SJCRH30 (cell line): ENCODE data around the gene CENPT. TPM values are rescaled to one million over a fixed set of nuclear protein-coding genes. Genes with fewer than 3 reads are reported as not detected.

Experiments
- DNase-seq, 2 experiments: peaks; one replicate each; pipeline ENCODE4 v3.0.0-alpha.2; 2015 to 2020
- H3K27ac ChIP-seq: fragments of 250-450 bp; sonication (Bioruptor Pico); 2 replicates; pipeline ENCODE4 v1.5.1; 2020; ENCODE audit warnings: mild to moderate bottlenecking, moderate library complexity
- H3K27me3 ChIP-seq: fragments of 250-450 bp; sonication (Bioruptor Pico); 2 replicates; pipeline ENCODE4 v1.5.1; 2020; ENCODE audit warnings: mild to moderate bottlenecking, moderate library complexity
- H3K36me3 ChIP-seq: fragments of 250-450 bp; sonication (Bioruptor Pico); 2 replicates; pipeline ENCODE4 v1.5.1; 2020; ENCODE audit warnings: mild to moderate bottlenecking, moderate library complexity
- H3K4me1 ChIP-seq: fragments of 250-450 bp; sonication (Bioruptor Pico); 2 replicates; pipeline ENCODE4 v1.5.1; 2020; ENCODE audit warnings: mild to moderate bottlenecking, moderate library complexity
- H3K4me3 ChIP-seq: fragments of 250-450 bp; sonication (Bioruptor Pico); 2 replicates; pipeline ENCODE4 v1.5.1; 2020; ENCODE audit warnings: mild to moderate bottlenecking, moderate library complexity
- H3K9me3 ChIP-seq: fragments of 250-450 bp; sonication (Bioruptor Pico); replicated peaks from 2 replicates; pipeline ENCODE4 v1.5.1; 2020; ENCODE audit warnings: mild to moderate bottlenecking, moderate library complexity
- total RNA-seq: library from RNA; depleted of rRNA; stranded (reverse); fragments of >200 nt; shearing (Covaris generic); gene quantifications from 2 replicates; pipeline ENCODE4 v1.2.3, GENCODE V29; 2014

The CENPT gene
- total RNA-seq, 1 experiment from 2014 or later, result 18.8 TPM

DNA sequence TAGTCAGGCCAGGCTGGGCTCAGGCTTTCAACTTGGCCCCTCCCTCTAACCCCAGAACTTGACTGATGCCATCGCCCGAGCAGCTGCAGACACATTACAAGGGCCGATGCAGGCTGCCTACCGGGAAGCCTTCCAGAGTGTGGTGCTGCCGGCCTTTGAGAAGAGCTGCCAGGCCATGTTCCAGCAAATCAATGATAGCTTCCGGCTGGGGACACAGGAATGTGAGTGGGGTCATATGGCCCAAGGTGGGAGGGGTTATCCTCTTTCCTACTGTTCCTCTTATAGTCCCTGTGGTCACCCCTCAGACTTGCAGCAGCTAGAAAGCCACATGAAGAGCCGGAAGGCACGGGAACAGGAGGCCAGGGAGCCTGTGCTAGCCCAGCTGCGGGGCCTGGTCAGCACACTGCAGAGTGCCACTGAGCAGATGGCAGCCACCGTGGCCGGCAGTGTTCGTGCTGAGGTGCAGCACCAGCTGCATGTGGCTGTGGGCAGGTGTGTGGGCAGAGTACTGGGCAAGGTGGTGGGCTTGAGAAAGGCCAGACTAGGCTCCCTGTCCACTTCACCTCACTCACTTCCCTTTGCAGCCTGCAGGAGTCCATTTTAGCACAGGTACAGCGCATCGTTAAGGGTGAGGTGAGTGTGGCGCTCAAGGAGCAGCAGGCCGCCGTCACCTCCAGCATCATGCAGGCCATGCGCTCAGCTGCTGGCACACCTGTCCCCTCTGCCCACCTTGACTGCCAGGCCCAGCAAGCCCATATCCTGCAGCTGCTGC lies 35.1 kb upstream of the CENPT start:
- H3K36me3 ChIP-seq, result peaks cover 17% of the 10 kb centered on the region
- H3K27me3 ChIP-seq, result no peaks in the 10 kb centered on the region
- peak; percentile 49 to 60 for DNase-seq
- H3K4me3 ChIP-seq, result no peak overlapping the region
- H3K27ac ChIP-seq, result peak overlapping the region; percentile 91
- H3K4me1 ChIP-seq, result peaks cover 4% of the 10 kb centered on the region; the same call in 1 of the 2 replicates
- H3K9me3 ChIP-seq, result no peaks in the 10 kb centered on the region

DNA sequence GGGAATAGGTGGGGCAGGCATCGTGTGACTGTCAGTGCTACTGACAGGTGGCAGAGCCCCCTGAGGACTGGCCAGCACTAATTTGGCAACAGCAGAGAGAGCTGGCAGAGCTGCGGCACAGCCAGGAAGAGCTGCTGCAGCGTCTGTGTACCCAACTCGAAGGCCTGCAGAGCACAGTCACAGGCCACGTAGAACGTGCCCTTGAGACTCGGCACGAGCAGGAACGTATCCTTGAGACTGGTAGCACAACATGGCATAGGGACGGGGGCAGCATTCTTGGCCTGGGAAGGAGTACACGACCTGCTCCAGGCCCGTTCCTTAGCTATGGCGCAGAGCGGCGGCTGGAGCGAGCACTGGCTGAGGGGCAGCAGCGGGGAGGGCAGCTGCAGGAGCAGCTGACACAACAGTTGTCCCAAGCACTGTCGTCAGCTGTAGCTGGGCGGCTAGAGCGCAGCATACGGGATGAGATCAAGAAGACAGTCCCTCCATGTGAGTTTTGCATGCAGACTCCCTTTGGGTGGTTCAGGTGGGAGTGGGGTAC lies 34.2 kb upstream of the CENPT start:
- Histone ChIP-seq H3K9me3 (no peaks in the 10 kb centered on the region), H3K36me3 (peaks cover 17% of the 10 kb centered on the region), H3K27ac (peak overlapping the region; percentile 91), H3K27me3 (no peaks in the 10 kb centered on the region), H3K4me1 (peaks cover 4% of the 10 kb centered on the region; the same call in 1 of the 2 replicates), H3K4me3 (no peak overlapping the region)
- peak; percentile 33 to 46 for DNase-seq

DNA sequence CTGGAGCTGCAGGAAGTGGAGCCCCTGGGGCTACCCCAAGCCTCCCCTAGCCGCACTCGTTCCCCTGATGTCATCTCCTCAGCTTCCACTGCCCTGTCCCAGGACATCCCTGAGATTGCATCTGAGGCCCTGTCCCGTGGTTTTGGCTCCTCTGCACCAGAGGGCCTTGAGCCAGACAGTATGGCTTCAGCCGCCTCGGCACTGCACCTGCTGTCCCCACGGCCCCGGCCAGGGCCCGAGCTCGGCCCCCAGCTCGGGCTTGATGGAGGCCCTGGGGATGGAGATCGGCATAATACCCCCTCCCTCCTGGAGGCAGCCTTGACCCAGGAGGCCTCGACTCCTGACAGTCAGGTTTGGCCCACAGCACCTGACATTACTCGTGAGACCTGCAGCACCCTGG lies 33.1 kb upstream of the CENPT start:
- no peak overlapping the region for H3K4me3 ChIP-seq
- H3K27me3 ChIP-seq, result no peaks in the 10 kb centered on the region
- H3K9me3 ChIP-seq, result no peaks in the 10 kb centered on the region
- peaks cover 4% of the 10 kb centered on the region; the same call in 1 of the 2 replicates for H3K4me1 ChIP-seq
- DNase-seq, result no peak
- H3K36me3 ChIP-seq, result peaks cover 17% of the 10 kb centered on the region
- no peak overlapping the region for H3K27ac ChIP-seq

DNA sequence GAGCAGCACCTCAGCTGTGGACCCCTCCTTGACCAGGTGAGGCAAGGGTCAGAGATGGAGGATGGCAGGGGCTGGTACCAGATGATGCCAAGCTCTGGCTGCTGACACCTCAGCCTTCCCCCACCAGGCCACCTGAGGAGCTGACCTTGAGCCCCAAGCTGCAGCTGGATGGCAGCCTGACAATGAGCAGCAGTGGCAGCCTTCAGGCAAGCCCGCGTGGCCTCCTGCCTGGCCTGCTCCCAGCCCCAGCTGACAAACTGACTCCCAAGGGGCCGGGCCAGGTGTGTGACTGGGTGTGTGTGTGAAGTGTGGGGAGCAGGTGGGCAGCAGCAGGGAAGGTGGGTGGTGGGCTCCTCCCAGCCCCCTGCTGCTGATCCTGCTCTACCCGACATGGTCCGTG lies 32.4 kb upstream of the CENPT start:
- DNase-seq, result no peak
- Histone ChIP-seq H3K27ac (no peak overlapping the region), H3K9me3 (no peaks in the 10 kb centered on the region), H3K4me1 (peaks cover 4% of the 10 kb centered on the region; the same call in 1 of the 2 replicates), H3K36me3 (peaks cover 17% of the 10 kb centered on the region), H3K4me3 (no peak overlapping the region), H3K27me3 (no peaks in the 10 kb centered on the region)

DNA sequence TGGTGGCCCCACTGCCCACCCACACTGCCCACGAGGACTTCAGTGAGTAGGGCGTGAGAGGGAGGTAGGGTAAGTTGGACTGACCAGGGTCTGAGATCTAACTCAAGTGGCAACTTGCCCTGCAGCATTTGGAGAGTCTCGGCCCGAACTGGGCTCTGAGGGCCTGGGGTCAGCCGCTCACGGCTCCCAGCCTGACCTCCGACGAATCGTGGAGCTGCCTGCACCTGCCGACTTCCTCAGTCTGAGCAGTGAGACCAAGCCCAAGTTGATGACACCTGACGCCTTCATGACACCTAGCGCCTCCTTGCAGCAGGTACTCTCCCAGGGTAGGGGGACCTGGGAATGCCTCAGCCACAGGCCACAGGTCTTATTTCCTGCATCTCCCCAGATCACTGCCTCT lies 32.0 kb upstream of the CENPT start:
- Histone ChIP-seq H3K9me3 (no peaks in the 10 kb centered on the region), H3K36me3 (peaks cover 17% of the 10 kb centered on the region), H3K4me1 (peaks cover 4% of the 10 kb centered on the region; the same call in 1 of the 2 replicates), H3K27me3 (no peaks in the 10 kb centered on the region), H3K4me3 (no peak overlapping the region), H3K27ac (no peak overlapping the region)
- no peak for DNase-seq

DNA sequence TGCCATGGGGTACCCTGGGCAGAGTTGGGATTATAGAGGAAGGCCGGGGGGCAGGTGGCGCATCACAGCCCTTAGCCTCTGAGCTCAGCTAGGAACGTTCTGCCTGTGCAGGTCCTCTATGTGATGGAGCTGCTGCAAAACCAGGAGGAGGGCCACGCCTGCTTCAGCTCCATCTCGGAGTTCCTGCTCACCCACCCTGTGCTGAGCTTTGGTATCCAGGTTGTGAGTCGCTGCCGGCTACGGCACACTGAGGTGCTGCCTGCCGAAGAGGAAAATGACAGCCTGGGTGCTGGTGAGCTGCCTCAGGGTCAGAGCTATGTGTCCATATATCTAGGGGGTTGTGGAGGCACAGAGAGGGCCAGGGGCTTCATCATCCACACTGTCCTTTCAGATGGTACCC lies 31.4 kb upstream of the CENPT start:
- no peak for DNase-seq
- Histone ChIP-seq H3K4me1 (peaks cover 4% of the 10 kb centered on the region; the same call in 1 of the 2 replicates), H3K9me3 (no peaks in the 10 kb centered on the region), H3K27ac (no peak overlapping the region), H3K4me3 (no peak overlapping the region), H3K36me3 (peaks cover 14% of the 10 kb centered on the region), H3K27me3 (no peaks in the 10 kb centered on the region)

DNA sequence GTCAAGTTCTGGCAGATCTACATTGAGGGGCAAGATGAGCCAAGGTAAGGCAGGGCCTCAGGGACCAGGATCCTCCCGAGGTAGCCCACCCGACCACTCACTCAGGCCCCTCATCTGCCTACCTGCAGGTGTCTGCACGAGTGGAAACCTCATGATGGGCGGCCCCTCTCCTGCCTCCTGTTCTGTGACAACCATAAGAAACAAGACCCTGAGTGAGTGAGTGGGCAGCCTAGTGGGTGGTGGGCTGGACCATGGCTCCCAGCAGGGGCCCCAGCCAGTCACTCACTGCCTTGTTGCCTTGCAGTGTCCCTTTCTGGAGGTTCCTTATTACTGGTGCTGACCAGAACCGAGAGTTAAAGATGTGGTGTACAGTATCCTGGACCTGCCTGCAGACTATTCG lies 30.7 kb upstream of the CENPT start:
- H3K9me3 ChIP-seq, result no peaks in the 10 kb centered on the region
- no peak for DNase-seq
- peaks cover 4% of the 10 kb centered on the region; the same call in 1 of the 2 replicates for H3K4me1 ChIP-seq
- peaks cover 10% of the 10 kb centered on the region; the same call in 1 of the 2 replicates for H3K36me3 ChIP-seq
- H3K4me3 ChIP-seq, result no peak overlapping the region
- H3K27ac ChIP-seq, result no peak overlapping the region
- H3K27me3 ChIP-seq, result no peaks in the 10 kb centered on the region

DNA sequence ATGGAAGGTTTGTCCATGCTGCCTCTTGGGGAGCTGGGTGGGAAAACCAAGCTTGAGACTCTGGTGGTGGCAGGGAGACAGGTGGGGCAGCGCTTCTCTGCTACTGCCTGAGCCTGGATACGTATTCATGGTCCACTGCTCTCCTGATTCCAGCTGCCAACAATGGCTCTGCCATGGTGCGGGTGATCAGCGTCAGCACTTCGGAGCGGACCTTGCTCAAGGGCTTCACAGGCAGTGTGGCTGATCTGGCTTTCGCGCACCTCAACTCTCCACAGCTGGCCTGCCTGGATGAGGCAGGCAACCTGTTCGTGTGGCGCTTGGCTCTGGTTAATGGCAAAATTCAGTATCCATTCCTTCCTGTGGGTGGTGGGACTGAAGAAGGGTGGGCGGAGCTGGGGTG lies 29.6 kb upstream of the CENPT start:
- Histone ChIP-seq H3K36me3 (peaks cover 9% of the 10 kb centered on the region; the same call in 1 of the 2 replicates), H3K9me3 (no peaks in the 10 kb centered on the region), H3K4me3 (no peak overlapping the region), H3K27ac (no peak overlapping the region), H3K27me3 (no peaks in the 10 kb centered on the region), H3K4me1 (peaks cover 2% of the 10 kb centered on the region; the same call in 1 of the 2 replicates)
- no peak for DNase-seq

DNA sequence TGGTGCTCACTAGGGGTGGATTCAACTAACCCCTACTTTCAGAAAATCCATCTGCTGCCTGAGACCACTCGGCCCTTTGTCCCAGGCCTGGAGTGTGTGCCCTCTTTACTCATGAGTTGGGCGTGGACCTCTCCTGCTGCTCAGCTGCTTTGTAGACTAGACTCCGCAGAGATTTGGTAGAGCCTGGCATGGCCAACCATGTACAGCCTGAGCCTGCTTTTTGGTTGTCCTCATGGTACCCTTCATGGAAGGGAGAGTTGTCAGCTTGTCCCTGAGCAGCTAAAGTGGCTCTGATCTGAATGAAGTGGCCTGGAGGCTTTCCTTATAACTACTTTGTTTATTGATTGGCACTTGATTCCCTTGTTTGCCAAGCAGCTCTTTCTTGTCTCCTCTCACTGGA lies 26.9 kb upstream of the CENPT start:
- no peak overlapping the region for H3K27ac ChIP-seq
- H3K27me3 ChIP-seq, result no peaks in the 10 kb centered on the region
- H3K4me1 ChIP-seq, result no peaks in the 10 kb centered on the region
- no peak overlapping the region for H3K4me3 ChIP-seq
- no peaks in the 10 kb centered on the region for H3K9me3 ChIP-seq
- H3K36me3 ChIP-seq, result peaks cover 7% of the 10 kb centered on the region
- no peak for DNase-seq

DNA sequence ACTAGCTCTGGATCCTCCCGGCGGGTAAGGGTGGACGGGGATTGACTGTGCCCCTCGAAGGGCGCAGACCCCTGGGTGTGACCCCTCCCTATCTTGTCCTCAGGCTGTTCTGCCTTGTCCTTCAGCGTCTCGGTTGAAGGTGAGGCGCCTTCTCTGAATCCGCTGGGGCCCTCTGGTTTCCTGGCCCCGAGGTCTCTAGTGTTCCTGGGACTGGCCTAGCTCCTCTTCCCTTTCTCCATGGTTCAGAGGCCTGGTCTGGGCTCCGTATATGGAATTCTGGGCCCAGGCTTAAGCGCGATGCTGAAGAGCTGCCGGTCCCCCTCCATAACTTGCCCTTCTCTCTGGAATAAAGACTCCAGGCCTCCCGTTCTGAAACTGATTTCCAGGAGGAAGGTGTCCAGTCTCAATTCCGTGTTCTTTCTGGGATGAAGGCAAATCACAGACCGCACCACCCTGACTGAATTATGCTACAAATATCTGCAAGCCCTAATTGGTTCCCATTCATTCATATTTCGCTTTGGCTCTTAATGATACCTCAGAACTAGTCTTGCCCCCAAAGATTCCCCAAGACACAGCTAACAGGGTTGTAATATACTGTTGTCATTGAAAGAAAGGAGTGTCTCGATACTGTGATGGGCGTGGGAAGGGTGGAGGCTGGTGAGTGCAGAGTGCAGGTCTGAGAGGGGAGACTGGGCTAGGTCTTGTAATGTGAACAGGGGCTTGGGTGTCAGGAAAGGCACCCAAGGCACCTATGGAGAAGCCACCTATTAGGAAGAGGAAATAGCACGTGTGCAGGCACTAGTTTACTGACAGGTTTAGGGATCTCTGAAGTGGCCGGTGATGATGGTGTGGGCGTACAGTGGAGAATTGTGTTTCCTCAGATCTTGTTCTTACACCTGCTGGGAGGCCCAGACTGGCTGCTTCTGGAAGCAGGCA lies 26.2 kb upstream of the CENPT start:
- Histone ChIP-seq H3K27ac (peak overlapping the region; percentile 55), H3K27me3 (no peaks in the 10 kb centered on the region), H3K9me3 (no peaks in the 10 kb centered on the region), H3K36me3 (peaks cover 7% of the 10 kb centered on the region), H3K4me1 (no peaks in the 10 kb centered on the region), H3K4me3 (peak overlapping the region; percentile 97)
- no peak for DNase-seq

DNA sequence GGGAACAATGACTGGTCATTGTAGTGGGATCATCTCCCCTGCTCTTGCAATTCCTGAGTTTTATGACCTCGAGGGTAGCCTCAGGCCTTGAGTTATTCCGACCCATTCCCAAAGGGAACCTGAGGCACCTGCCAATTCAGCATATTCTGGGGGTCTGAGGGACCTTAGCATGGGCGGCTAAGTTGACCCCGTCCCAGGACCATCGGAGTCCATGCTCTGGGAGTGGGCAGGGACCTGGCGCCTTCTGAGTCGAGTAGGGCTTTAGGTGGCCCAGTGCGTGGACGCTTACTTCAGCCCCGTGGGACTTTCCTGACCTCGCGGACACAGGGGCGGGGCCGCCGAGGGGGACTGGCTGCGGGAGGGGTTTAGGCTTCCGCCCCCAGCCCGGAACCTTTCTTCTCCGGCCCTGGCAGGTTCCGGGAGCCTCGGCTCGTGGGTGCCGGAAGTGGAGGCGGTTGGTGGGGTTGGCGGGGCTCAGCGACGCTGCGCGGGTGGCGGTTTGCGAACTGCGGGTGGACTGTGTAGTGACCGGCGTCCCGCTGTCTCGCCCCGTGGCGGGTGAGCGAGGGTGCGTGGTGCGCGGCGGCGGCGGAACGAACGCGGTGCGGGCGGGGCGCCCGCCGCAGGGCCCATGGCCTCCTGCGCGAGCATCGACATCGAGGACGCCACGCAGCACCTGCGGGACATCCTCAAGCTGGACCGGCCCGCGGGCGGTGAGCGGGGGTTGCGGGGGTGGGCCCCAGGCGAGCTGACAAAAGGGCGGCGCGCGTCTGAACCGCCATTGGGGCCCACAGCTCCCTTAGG lies 25.3 kb upstream of the CENPT start, which contains the start of gene EDC4:
TSS of gene EDC4 (plus strand) at position 422 of the 804 bp plus-strand sequence. CDS start at position 632, 210 bp downstream.
- Histone ChIP-seq H3K27ac (peak within 1 kb of the TSS; percentile 55), H3K4me3 (peak within 1 kb of the TSS; percentile 97), H3K9me3 (no peaks in the 10 kb centered on the region), H3K4me1 (no peaks in the 10 kb centered on the region), H3K27me3 (no peaks in the 10 kb centered on the region), H3K36me3 (peaks cover 4% of the 10 kb centered on the region)
- DNase-seq, result peak; percentile 72 to 77

DNA sequence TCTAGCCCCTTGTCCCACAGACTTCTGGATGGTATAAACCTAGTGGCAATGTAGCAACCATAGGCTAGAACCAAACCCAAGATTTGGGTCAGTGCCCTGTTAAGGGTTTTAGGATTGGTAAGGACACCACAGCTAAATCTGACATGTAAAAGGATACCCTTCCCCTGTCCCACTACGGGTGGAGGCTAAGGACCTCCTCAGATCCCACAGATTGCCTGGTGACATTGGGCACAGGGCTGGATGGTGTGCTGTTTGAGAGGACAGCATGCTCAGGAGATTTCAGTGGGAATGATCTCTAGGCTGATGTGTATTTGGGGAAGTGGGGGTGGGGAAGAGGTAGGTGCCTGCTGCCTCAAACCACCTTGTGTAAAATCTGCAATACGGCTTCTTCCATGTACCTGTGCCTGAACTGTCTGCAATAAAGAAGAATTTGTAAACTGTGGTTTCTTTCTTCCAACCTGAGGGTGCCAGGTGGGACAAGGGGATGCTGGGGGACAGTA lies 24.7 kb upstream of the CENPT start:
- peak overlapping the region; percentile 97; the same call in 1 of the 2 replicates for H3K4me3 ChIP-seq
- no peaks in the 10 kb centered on the region for H3K27me3 ChIP-seq
- peaks cover 4% of the 10 kb centered on the region for H3K36me3 ChIP-seq
- no peaks in the 10 kb centered on the region for H3K9me3 ChIP-seq
- no peak for DNase-seq
- H3K27ac ChIP-seq, result no peak overlapping the region
- H3K4me1 ChIP-seq, result no peaks in the 10 kb centered on the region

DNA sequence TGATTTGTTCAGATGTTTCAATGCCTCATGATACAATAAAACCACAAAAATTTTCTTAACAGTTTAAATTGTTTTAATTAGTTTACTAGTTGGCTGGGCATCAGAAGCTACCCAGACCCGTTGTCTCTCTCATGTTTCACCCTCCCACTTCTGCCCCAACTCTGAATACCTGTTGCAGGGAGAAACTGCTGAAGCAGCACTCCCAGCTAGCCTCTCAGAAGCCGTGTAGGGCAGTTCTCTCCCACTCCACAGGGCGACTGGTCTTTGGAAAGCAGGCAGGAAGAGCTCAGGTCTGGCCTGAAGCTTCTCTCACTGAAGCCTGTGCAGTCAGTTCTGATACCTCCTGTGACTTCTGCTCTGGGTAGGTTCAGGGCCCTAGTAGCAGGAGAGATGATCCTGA lies 23.8 kb upstream of the CENPT start:
- H3K36me3 ChIP-seq, result peaks cover 4% of the 10 kb centered on the region
- H3K27me3 ChIP-seq, result no peaks in the 10 kb centered on the region
- no peak for DNase-seq
- no peaks in the 10 kb centered on the region for H3K4me1 ChIP-seq
- no peak overlapping the region for H3K27ac ChIP-seq
- no peak overlapping the region for H3K4me3 ChIP-seq
- no peaks in the 10 kb centered on the region for H3K9me3 ChIP-seq

DNA sequence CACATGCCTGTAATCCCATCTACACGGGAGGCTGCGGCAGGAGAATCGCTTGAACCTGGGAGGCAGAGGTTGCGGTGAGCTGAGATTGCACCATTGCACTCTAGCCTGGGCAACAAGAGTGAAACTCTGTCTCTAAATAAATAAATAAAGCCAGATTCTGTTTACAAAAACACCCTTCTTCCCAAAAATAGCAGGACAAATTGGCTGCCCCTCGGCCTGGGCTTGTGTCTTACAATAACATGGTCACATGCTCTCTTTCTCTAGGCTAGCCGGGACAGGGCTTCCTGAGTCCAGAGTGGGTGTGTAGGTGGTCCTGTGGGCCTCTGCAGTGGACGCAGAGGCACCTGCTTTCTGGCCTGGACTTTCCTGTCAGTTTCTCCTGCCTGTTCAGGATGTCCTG lies 22.2 kb upstream of the CENPT start:
- no peak for DNase-seq
- Histone ChIP-seq H3K4me1 (no peaks in the 10 kb centered on the region), H3K27ac (no peak overlapping the region), H3K27me3 (no peaks in the 10 kb centered on the region), H3K9me3 (no peaks in the 10 kb centered on the region), H3K4me3 (no peak overlapping the region), H3K36me3 (peaks cover 6% of the 10 kb centered on the region)
